Esophagus (tissue), 2 donors: ENCODE results near the gene ARHGEF38. TPM values are rescaled to one million over a fixed set of nuclear protein-coding genes. Genes with fewer than 3 reads are reported as not detected.

Experiments
- H3K27ac ChIP-seq, 2 donors: one replicate each; pipeline ENCODE4 v1.5.1; 2013; ENCODE audit warnings: low read depth in 2 of 2, mild to moderate bottlenecking in 2 of 2, inconsistent platforms in 1 of 2, low read length in 1 of 2, moderate library complexity in 1 of 2
- H3K27me3 ChIP-seq, 2 donors: one replicate each; pipeline ENCODE4 v1.6.1; 2013; ENCODE audit warnings: low read length in 2 of 2, control low read depth in 1 of 2, mild to moderate bottlenecking in 1 of 2; ENCODE audit not compliant: insufficient read depth in 2 of 2, control insufficient read depth in 1 of 2
- H3K36me3 ChIP-seq, 2 donors: one replicate each; pipeline ENCODE4 v1.6.1; 2013; ENCODE audit warnings: low read length in 1 of 2; ENCODE audit not compliant: control insufficient read depth in 2 of 2, insufficient read depth in 2 of 2
- H3K4me1 ChIP-seq, 2 donors: one replicate each; pipeline ENCODE4 v1.6.1; 2013; ENCODE audit warnings: low read length in 1 of 2; ENCODE audit not compliant: control insufficient read depth in 2 of 2, insufficient read depth in 2 of 2
- H3K4me3 ChIP-seq, 2 donors: one replicate each; pipeline ENCODE4 v1.5.1; 2013; ENCODE audit warnings: low read length in 2 of 2, mild to moderate bottlenecking in 2 of 2, low read depth in 1 of 2, moderate library complexity in 1 of 2
- H3K9me3 ChIP-seq, 2 donors: one replicate each; pipeline ENCODE4 v1.6.1; 2013; ENCODE audit warnings: mild to moderate bottlenecking in 2 of 2, low read depth in 1 of 2, low read length in 1 of 2, moderate library complexity in 1 of 2; ENCODE audit not compliant: control insufficient read depth in 2 of 2, insufficient read depth in 1 of 2
- WGBS, 2 donors: extraction: QIAGEN DNeasy Blood & Tissue Kit; methylation state at CpG; one replicate each; pipeline ENCODE4 v1.1.7; 2013; 5-methylcytosine and 5-hydroxymethylcytosine counted together
- polyA plus RNA-seq, 2 donors: library from polyadenylated mRNA; stranded (reverse); fragments of 200-250 nt; gene quantifications; one replicate each; pipeline ENCODE4 v1.2.3, GENCODE V29; 2013
- donor health status: healthy with polysubstance abuse.
- donor health status: Bipolar disorder and iron deficiency.

The ARHGEF38 gene
- polyA plus RNA-seq, 2 donors, result 0.06 to 0.07 TPM

GRCh38 chr4:105652286-105652888, 100.0 kb downstream of the ARHGEF38 start:
- H3K4me1 ChIP-seq, result no peaks in the 10 kb centered on the region
- no peaks in the 10 kb centered on the region for H3K27me3 ChIP-seq
- no peak overlapping the region for H3K27ac ChIP-seq
- no peaks in the 10 kb centered on the region for H3K36me3 ChIP-seq
- WGBS, 2 donors, result 65 to 66% methylated on average over 4 of the region's 4 CpGs
- no peaks in the 10 kb centered on the region for H3K9me3 ChIP-seq
- H3K4me3 ChIP-seq, result no peak overlapping the region

GRCh38 chr4:105657117-105657765, 104.8 kb downstream of the ARHGEF38 start:
- Histone ChIP-seq H3K36me3 (no peaks in the 10 kb centered on the region), H3K4me3 (no peak overlapping the region), H3K27me3 (no peaks in the 10 kb centered on the region), H3K27ac (no peak overlapping the region), H3K9me3 (no peaks in the 10 kb centered on the region), H3K4me1 (no peaks in the 10 kb centered on the region)

GRCh38 chr4:105659190-105659589, 106.8 kb downstream of the ARHGEF38 start:
- 79 to 83% methylated on average over 6 of the region's 6 CpGs for WGBS, 2 donors
- H3K27me3 ChIP-seq, result no peaks in the 10 kb centered on the region
- no peak overlapping the region for H3K27ac ChIP-seq
- H3K9me3 ChIP-seq, result no peaks in the 10 kb centered on the region
- H3K4me1 ChIP-seq, result no peaks in the 10 kb centered on the region
- no peaks in the 10 kb centered on the region for H3K36me3 ChIP-seq
- H3K4me3 ChIP-seq, result no peak overlapping the region

GRCh38 chr4:105661028-105661427, 108.6 kb downstream of the ARHGEF38 start:
- H3K36me3 ChIP-seq, result no peaks in the 10 kb centered on the region
- 57 to 77% methylated on average over 3 of the region's 3 CpGs for WGBS, 2 donors

GRCh38 chr4:105662935-105663675, 110.7 kb downstream of the ARHGEF38 start:
- Histone ChIP-seq H3K4me3 (no peak overlapping the region), H3K27me3 (no peaks in the 10 kb centered on the region), H3K9me3 (no peaks in the 10 kb centered on the region), H3K36me3 (no peaks in the 10 kb centered on the region), H3K27ac (no peak overlapping the region), H3K4me1 (no peaks in the 10 kb centered on the region)
- 92 to 95% methylated on average over 2 of the region's 2 CpGs for WGBS, 2 donors

More at GRCh38 chr4:105661028-105661427, 108.6 kb downstream of the ARHGEF38 start:
- Histone ChIP-seq H3K4me3 (no peak overlapping the region), H3K27me3 (no peaks in the 10 kb centered on the region), H3K27ac (no peak overlapping the region), H3K9me3 (no peaks in the 10 kb centered on the region), H3K4me1 (no peaks in the 10 kb centered on the region)

GRCh38 chr4:105666693-105667092, 114.3 kb downstream of the ARHGEF38 start:
- H3K4me1 ChIP-seq, result no peaks in the 10 kb centered on the region
- no peaks in the 10 kb centered on the region for H3K9me3 ChIP-seq
- no peaks in the 10 kb centered on the region for H3K36me3 ChIP-seq
- no peak overlapping the region for H3K27ac ChIP-seq
- no peak overlapping the region for H3K4me3 ChIP-seq
- no peaks in the 10 kb centered on the region for H3K27me3 ChIP-seq
- WGBS, 2 donors, result 52 to 55% methylated on average over 5 of the region's 5 CpGs

- H3K27me3 ChIP-seq, result no peaks in the 10 kb centered on the region
- no peak overlapping the region for H3K27ac ChIP-seq
- H3K4me3 ChIP-seq, result no peak overlapping the region
- H3K36me3 ChIP-seq, result no peaks in the 10 kb centered on the region
- H3K9me3 ChIP-seq, result no peaks in the 10 kb centered on the region
- H3K4me1 ChIP-seq, result no peaks in the 10 kb centered on the region
Measured at GRCh38 chr4:105670684-105671083, 118.3 kb downstream of the ARHGEF38 start.

- H3K27ac ChIP-seq, result no peak overlapping the region
- no peaks in the 10 kb centered on the region for H3K27me3 ChIP-seq
- H3K36me3 ChIP-seq, result no peaks in the 10 kb centered on the region
- H3K4me3 ChIP-seq, result no peak overlapping the region
- whole genome bisulfite sequencing, 2 donors, result 66 to 78% methylated on average over 2 of the region's 2 CpGs
- no peaks in the 10 kb centered on the region for H3K9me3 ChIP-seq
- no peaks in the 10 kb centered on the region for H3K4me1 ChIP-seq
Measured at GRCh38 chr4:105671301-105671700, 118.9 kb downstream of the ARHGEF38 start.

GRCh38 chr4:105674011-105674410, 121.6 kb downstream of the ARHGEF38 start:
- H3K4me3 ChIP-seq, result no peak overlapping the region
- H3K27ac ChIP-seq, result no peak overlapping the region
- H3K4me1 ChIP-seq, result no peaks in the 10 kb centered on the region
- no peaks in the 10 kb centered on the region for H3K9me3 ChIP-seq
- no peaks in the 10 kb centered on the region for H3K27me3 ChIP-seq
- WGBS, 2 donors, result 86 to 87% methylated on average over 1 of the region's 1 CpG
- no peaks in the 10 kb centered on the region for H3K36me3 ChIP-seq
